ENCODE data around the gene GAS2. TPM values are rescaled to one million over a fixed set of nuclear protein-coding genes. Genes with fewer than 3 reads are reported as not detected.

The GAS2 gene
- total and polyA plus RNA-seq, 2 donors (not counting 1 experiment from before 2014, with no cell fraction given), result 0.27 to 1.2 TPM

DNA sequence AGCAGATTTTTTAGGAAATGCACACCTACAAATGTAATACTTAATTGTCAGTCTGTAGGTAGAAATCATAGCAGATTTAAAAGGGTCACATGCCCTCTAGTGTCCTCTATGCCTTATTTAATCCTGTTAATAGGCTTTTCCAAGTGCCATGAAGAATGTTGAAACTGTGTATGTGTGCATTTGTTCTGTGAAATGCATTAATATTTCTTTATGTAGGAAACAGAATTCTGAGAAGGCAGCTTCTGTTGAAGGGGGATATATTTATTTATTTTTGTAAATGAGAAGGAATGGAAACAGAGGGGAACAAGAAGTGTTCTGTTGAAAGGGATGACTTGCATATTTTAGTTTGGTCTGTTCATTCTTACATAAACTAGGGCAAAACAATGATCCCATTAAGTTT, 112.2 kb downstream of the GAS2 start:
- no peaks in the 10 kb centered on the region for H4K20me1 ChIP-seq (ENCODE audit: control insufficient read depth, extremely low read depth, insufficient read depth, low read length)
- H3K4me2 ChIP-seq (ENCODE audit: extremely low read depth, insufficient read depth, low read length), result no peak overlapping the region
- H3K79me2 ChIP-seq (ENCODE audit: control insufficient read depth, insufficient read depth, low read length), result no peaks in the 10 kb centered on the region
- no peak for DNase-seq (ENCODE audit: low read depth in 2 of 2)
- H3K36me3 ChIP-seq (ENCODE audit: control insufficient read depth, insufficient read depth, low read length), result no peaks in the 10 kb centered on the region
- no peaks in the 10 kb centered on the region for H3K27me3 ChIP-seq (ENCODE audit: control insufficient read depth, insufficient read depth, low read length)
- H3K4me3 ChIP-seq (replicated peaks in 1 of 4; ENCODE audit: control extremely low read depth in 1 of 4, insufficient read depth in 1 of 4, low read depth in 3 of 4, low read length in 4 of 4), result no peak overlapping the region
- no peak overlapping the region for H2AFZ ChIP-seq (ENCODE audit: low read length)
- H3K9ac ChIP-seq (ENCODE audit: insufficient read depth, low read length), result no peak overlapping the region
- no peaks in the 10 kb centered on the region for H3K4me1 ChIP-seq (ENCODE audit: control insufficient read depth, extremely low read depth, insufficient read depth, low read length)
- TF ChIP-seq, protein P1, sequence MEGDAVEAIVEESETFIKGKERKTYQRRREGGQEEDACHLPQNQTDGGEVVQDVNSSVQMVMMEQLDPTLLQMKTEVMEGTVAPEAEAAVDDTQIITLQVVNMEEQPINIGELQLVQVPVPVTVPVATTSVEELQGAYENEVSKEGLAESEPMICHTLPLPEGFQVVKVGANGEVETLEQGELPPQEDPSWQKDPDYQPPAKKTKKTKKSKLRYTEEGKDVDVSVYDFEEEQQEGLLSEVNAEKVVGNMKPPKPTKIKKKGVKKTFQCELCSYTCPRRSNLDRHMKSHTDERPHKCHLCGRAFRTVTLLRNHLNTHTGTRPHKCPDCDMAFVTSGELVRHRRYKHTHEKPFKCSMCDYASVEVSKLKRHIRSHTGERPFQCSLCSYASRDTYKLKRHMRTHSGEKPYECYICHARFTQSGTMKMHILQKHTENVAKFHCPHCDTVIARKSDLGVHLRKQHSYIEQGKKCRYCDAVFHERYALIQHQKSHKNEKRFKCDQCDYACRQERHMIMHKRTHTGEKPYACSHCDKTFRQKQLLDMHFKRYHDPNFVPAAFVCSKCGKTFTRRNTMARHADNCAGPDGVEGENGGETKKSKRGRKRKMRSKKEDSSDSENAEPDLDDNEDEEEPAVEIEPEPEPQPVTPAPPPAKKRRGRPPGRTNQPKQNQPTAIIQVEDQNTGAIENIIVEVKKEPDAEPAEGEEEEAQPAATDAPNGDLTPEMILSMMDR (conservative IDR thresholded peaks at IDR 0.05 in 1 of 2, IDR thresholded peaks at IDR 0.05 in 1 of 2; ENCODE audit: low read depth in 1 of 2, low read length in 2 of 2), result no peak
- no peak for TF ChIP-seq EZH2 (IDR thresholded peaks at IDR 0.05; ENCODE audit: low read length, missing control alignments)
- H3K9me3 ChIP-seq (ENCODE audit: control insufficient read depth, insufficient read depth, low read depth, low read length), result no peaks in the 10 kb centered on the region
- H3K27ac ChIP-seq (ENCODE audit: insufficient read depth, low read length), result no peak overlapping the region

DNA sequence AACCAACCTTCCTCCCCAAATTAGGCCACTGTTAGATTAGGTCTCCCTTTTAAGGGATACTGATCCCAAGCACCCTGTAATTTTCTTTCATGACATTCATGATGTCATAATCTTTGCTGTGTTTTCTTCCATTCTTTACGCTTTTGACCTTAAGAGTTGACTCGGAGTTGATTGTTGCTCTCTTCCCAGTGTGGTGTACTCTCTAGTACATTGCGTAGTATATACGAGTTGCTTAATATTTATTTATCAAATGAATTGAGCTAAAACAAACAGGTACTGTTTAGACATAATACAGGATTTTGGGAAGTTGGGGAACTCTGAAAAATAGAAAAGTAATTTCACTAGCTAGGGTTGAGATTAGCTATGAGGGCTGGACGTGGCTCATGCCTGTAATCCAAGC, 113.4 kb downstream of the GAS2 start:
- H3K4me2 ChIP-seq (ENCODE audit: extremely low read depth, insufficient read depth, low read length), result no peak overlapping the region
- no peak overlapping the region for H2AFZ ChIP-seq (ENCODE audit: low read length)
- H3K27ac ChIP-seq (ENCODE audit: insufficient read depth, low read length), result no peak overlapping the region
- H3K9me3 ChIP-seq (ENCODE audit: control insufficient read depth, insufficient read depth, low read depth, low read length), result no peaks in the 10 kb centered on the region
- DNase-seq (ENCODE audit: low read depth in 2 of 2), result no peak
- no peaks in the 10 kb centered on the region for H4K20me1 ChIP-seq (ENCODE audit: control insufficient read depth, extremely low read depth, insufficient read depth, low read length)
- TF ChIP-seq, protein P1 (conservative IDR thresholded peaks at IDR 0.05 in 1 of 2, IDR thresholded peaks at IDR 0.05 in 1 of 2; ENCODE audit: low read depth in 1 of 2, low read length in 2 of 2), result no peak
- TF ChIP-seq EZH2 (IDR thresholded peaks at IDR 0.05; ENCODE audit: low read length, missing control alignments), result no peak
- no peak overlapping the region for H3K4me3 ChIP-seq (replicated peaks in 1 of 4; ENCODE audit: control extremely low read depth in 1 of 4, insufficient read depth in 1 of 4, low read depth in 3 of 4, low read length in 4 of 4)
- no peak overlapping the region for H3K9ac ChIP-seq (ENCODE audit: insufficient read depth, low read length)
- H3K79me2 ChIP-seq (ENCODE audit: control insufficient read depth, insufficient read depth, low read length), result no peaks in the 10 kb centered on the region
- H3K27me3 ChIP-seq (ENCODE audit: control insufficient read depth, insufficient read depth, low read length), result no peaks in the 10 kb centered on the region
- H3K36me3 ChIP-seq (ENCODE audit: control insufficient read depth, insufficient read depth, low read length), result no peaks in the 10 kb centered on the region
- no peaks in the 10 kb centered on the region for H3K4me1 ChIP-seq (ENCODE audit: control insufficient read depth, extremely low read depth, insufficient read depth, low read length)

DNA sequence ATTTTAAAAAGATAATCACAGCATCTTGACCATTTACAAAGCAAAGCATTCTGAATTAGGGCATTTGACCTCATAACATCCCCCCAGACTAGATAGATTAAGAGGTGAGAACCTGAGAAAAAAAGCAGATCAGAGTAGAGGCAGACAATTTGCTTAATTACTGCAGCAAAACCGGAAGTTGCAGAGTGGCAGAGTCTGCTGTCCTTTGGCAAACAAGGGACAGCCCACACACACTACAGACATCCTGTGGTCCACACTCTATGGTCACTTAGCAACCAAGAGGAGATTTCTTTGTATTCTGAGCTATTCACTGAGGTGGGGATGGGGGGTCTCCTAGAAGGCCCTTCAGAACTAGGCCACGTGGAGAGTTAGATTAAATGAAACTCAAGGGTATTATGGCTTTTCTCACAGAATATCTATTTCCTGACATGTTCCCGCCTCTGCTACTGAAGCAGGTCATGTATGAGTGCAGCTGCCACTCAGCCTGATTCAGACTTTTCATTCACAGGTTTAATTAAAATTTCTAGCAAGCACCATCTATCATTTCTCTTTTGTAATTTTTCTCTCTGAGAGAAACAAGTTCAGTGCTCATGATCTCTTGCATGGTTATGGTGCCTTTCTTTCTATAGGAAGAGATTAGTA, 114.7 kb downstream of the GAS2 start:
- Histone ChIP-seq H3K9me3 (ENCODE audit: control insufficient read depth, insufficient read depth, low read depth, low read length) (no peaks in the 10 kb centered on the region), H4K20me1 (ENCODE audit: control insufficient read depth, extremely low read depth, insufficient read depth, low read length) (no peaks in the 10 kb centered on the region), H3K9ac (ENCODE audit: insufficient read depth, low read length) (no peak overlapping the region), H2AFZ (ENCODE audit: low read length) (no peak overlapping the region), H3K4me2 (ENCODE audit: extremely low read depth, insufficient read depth, low read length) (no peak overlapping the region), H3K4me3 (replicated peaks in 1 of 4; ENCODE audit: control extremely low read depth in 1 of 4, insufficient read depth in 1 of 4, low read depth in 3 of 4, low read length in 4 of 4) (no peak overlapping the region), H3K4me1 (ENCODE audit: control insufficient read depth, extremely low read depth, insufficient read depth, low read length) (no peaks in the 10 kb centered on the region), H3K27ac (ENCODE audit: insufficient read depth, low read length) (no peak overlapping the region), H3K27me3 (ENCODE audit: control insufficient read depth, insufficient read depth, low read length) (no peaks in the 10 kb centered on the region), H3K79me2 (ENCODE audit: control insufficient read depth, insufficient read depth, low read length) (no peaks in the 10 kb centered on the region), H3K36me3 (ENCODE audit: control insufficient read depth, insufficient read depth, low read length) (no peaks in the 10 kb centered on the region)
- TF ChIP-seq, protein P1 (conservative IDR thresholded peaks at IDR 0.05 in 1 of 2, IDR thresholded peaks at IDR 0.05 in 1 of 2; ENCODE audit: low read depth in 1 of 2, low read length in 2 of 2), result no peak
- TF ChIP-seq EZH2 (IDR thresholded peaks at IDR 0.05; ENCODE audit: low read length, missing control alignments), result no peak
- no peak for DNase-seq (ENCODE audit: low read depth in 2 of 2)

Data from fibroblast of lung (primary cell).